Vagina (tissue), 2 donors: ENCODE data around the gene XRCC5. TPM values are rescaled to one million over a fixed set of nuclear protein-coding genes. Genes with fewer than 3 reads are reported as not detected.

ENCODE experiments used
- DNase-seq, 2 donors: peaks; one replicate each; pipeline ENCODE4 v3.0.0-alpha.2; 2017; ENCODE audit errors: extremely low spot score in 2 of 2
- H3K27ac ChIP-seq: fragments of 200-600 bp; sonication (generic); one replicate; pipeline ENCODE4 v1.5.1; 2019
- H3K27me3 ChIP-seq: fragments of 200-600 bp; sonication (generic); one replicate; pipeline ENCODE4 v1.5.1; 2019
- H3K36me3 ChIP-seq, 2 donors: fragments of 200-600 bp; sonication (generic); one replicate each; pipeline ENCODE4 v1.5.1; 2017 to 2019
- H3K4me1 ChIP-seq: fragments of 200-600 bp; sonication (generic); one replicate; pipeline ENCODE4 v1.5.1; 2019
- H3K4me3 ChIP-seq, 2 donors: fragments of 200-600 bp; sonication (generic); 1 replicate in 1 of 2; 2 replicates in 1 of 2; pipeline ENCODE4 v1.5.1; 2016 to 2019
- H3K9me3 ChIP-seq: fragments of 200-600 bp; sonication (generic); one replicate; pipeline ENCODE4 v1.5.1; 2019
- CTCF ChIP-seq, 3 experiments: fragments of 450-650 bp in 2 of 3; fragments of 200-600 bp in 1 of 3; sonication (generic) in 1 of 3; IDR thresholded peaks; one replicate each; pipeline ENCODE4 v1.5.1; 2017 to 2019; ENCODE audit warnings: antibody characterized with exemption in 3 of 3, mild to moderate bottlenecking in 2 of 3, moderate library complexity in 2 of 3
- POLR2A ChIP-seq, 2 donors: fragments of 450-650 bp; IDR thresholded peaks; one replicate each; pipeline ENCODE4 v1.6.1; 2017; ENCODE audit warnings: antibody characterized with exemption in 2 of 2, mild to moderate bottlenecking in 2 of 2, moderate library complexity in 2 of 2
- POLR2AphosphoS5 ChIP-seq, 2 donors: sonication (generic); formaldehyde crosslinking; IDR thresholded peaks; one replicate each; pipeline ENCODE4 v1.9.0; 2017; ENCODE audit warnings: antibody characterized with exemption in 2 of 2, mild to moderate bottlenecking in 2 of 2, low read depth in 1 of 2; ENCODE audit not compliant: insufficient read depth in 1 of 2
- intact Hi-C: fragments of 100-400 bp; cut with DNase I; formaldehyde crosslinking; loops from one replicate; pipeline ENCODE4 v1.15.1; 2023
- total RNA-seq: library from RNA; depleted of rRNA; stranded (reverse); fragments of >200 nt; gene quantifications from one replicate; pipeline ENCODE4 v1.2.3, GENCODE V29; 2016

XRCC5 gene
- total RNA-seq, 1 donor from 2014 or later: 118 TPM

DNA sequence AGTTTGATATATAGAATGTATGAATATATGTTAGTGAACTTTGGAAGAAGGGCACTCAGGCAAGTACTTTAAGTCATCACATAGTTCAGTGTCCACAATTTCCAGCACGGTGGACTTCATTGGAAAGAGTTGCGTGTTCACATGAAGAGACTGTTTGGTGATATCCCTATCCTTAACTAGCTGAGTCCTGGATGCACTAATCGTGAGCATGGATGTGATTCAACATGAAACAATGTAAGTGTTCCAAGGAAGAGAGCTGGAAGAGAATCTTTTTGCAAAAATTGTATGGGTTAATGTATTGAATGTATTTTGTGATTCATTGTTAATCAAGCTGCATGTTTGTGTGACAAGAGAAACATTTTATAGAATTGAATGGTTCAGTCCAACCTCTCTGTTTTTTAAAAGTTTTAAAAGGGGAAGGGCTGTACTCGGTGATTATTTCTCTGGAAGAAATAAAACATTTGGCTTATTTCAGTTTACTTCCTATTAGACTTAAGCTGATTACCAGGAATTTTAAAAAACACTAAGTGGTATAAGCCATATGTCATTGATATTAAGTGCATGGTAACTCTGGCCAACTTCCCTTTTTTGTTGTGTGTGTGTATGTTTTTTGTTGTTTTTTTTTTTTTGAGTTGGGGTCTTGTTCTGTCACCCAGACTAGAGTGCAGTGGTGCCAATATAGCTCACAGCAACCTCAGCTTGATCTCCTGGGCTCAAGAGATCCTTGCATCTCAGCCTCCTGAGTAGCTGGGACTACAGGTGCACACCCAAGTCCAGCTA is 8.6 kb downstream of the XRCC5 start:
- Histone ChIP-seq H3K36me3 (peaks cover 0 to 61% of the 10 kb centered on the region in 2 donors), H3K4me3 (no peak overlapping the region), H3K27ac (no peak overlapping the region), H3K4me1 (peaks cover 50% of the 10 kb centered on the region), H3K9me3 (no peaks in the 10 kb centered on the region), H3K27me3 (no peaks in the 10 kb centered on the region)
- TF ChIP-seq POLR2A (IDR thresholded peaks at IDR 0.05): no peak
- TF ChIP-seq POLR2AphosphoS5 (IDR thresholded peaks at IDR 0.05; ENCODE audit: insufficient read depth in 1 of 2, low read depth in 1 of 2): no peak
- TF ChIP-seq CTCF (IDR thresholded peaks at IDR 0.05): no peak
- intact Hi-C loops: no loop called here
- no peak for DNase-seq

GRCh38 chr2:216118474-216118873 is 9.3 kb downstream of the XRCC5 start:
- peaks cover 49% of the 10 kb centered on the region for H3K4me1 ChIP-seq
- no peak for DNase-seq
- no peak overlapping the region for H3K4me3 ChIP-seq
- TF ChIP-seq POLR2AphosphoS5 (IDR thresholded peaks at IDR 0.05; ENCODE audit: insufficient read depth in 1 of 2, low read depth in 1 of 2) (no peak), CTCF (IDR thresholded peaks at IDR 0.05) (no peak), POLR2A (IDR thresholded peaks at IDR 0.05) (no peak)
- H3K36me3 ChIP-seq: peaks cover 0 to 61% of the 10 kb centered on the region in 2 donors
- H3K9me3 ChIP-seq: no peaks in the 10 kb centered on the region
- H3K27me3 ChIP-seq: no peaks in the 10 kb centered on the region
- intact Hi-C loops: no loop called here
- no peak overlapping the region for H3K27ac ChIP-seq

GRCh38 chr2:216119146-216119545 is 10.0 kb downstream of the XRCC5 start:
- no peak for DNase-seq
- Histone ChIP-seq H3K4me1 (peaks cover 47% of the 10 kb centered on the region), H3K9me3 (no peaks in the 10 kb centered on the region), H3K36me3 (peaks cover 0 to 61% of the 10 kb centered on the region in 2 donors), H3K4me3 (no peak overlapping the region), H3K27me3 (no peaks in the 10 kb centered on the region), H3K27ac (no peak overlapping the region)
- TF ChIP-seq POLR2A (IDR thresholded peaks at IDR 0.05): no peak
- no peak for TF ChIP-seq POLR2AphosphoS5 (IDR thresholded peaks at IDR 0.05; ENCODE audit: insufficient read depth in 1 of 2, low read depth in 1 of 2)
- TF ChIP-seq CTCF (IDR thresholded peaks at IDR 0.05): no peak
- intact Hi-C loops: no loop called here

GRCh38 chr2:216119986-216120385 is 10.8 kb downstream of the XRCC5 start:
- H3K36me3 ChIP-seq: peaks cover 0 to 70% of the 10 kb centered on the region in 2 donors
- H3K4me1 ChIP-seq: peaks cover 42% of the 10 kb centered on the region

More at GRCh38 chr2:216119986-216120385, 10.8 kb downstream of the XRCC5 start:
- H3K9me3 ChIP-seq: no peaks in the 10 kb centered on the region
- no peak for DNase-seq
- intact Hi-C loops: no loop called here
- TF ChIP-seq POLR2AphosphoS5 (IDR thresholded peaks at IDR 0.05; ENCODE audit: insufficient read depth in 1 of 2, low read depth in 1 of 2): no peak
- TF ChIP-seq CTCF (IDR thresholded peaks at IDR 0.05): no peak
- no peak for TF ChIP-seq POLR2A (IDR thresholded peaks at IDR 0.05)
- H3K27ac ChIP-seq: no peak overlapping the region
- no peaks in the 10 kb centered on the region for H3K27me3 ChIP-seq
- no peak overlapping the region for H3K4me3 ChIP-seq
